GM21529 (cell line): ENCODE results near the gene SDCCAG8.
"Not testable (repeated sequence)": the region's sequence is repeated elsewhere in the genome, so short reads cannot be mapped to it uniquely, and the experiment has no call there.

Experiments
- ATAC-seq: cut with Tn5 transposase; IDR thresholded peaks from one replicate; pipeline ENCODE4 v1.9.1; 2021; ENCODE audit not compliant: unreplicated experiment

The SDCCAG8 gene

DNA sequence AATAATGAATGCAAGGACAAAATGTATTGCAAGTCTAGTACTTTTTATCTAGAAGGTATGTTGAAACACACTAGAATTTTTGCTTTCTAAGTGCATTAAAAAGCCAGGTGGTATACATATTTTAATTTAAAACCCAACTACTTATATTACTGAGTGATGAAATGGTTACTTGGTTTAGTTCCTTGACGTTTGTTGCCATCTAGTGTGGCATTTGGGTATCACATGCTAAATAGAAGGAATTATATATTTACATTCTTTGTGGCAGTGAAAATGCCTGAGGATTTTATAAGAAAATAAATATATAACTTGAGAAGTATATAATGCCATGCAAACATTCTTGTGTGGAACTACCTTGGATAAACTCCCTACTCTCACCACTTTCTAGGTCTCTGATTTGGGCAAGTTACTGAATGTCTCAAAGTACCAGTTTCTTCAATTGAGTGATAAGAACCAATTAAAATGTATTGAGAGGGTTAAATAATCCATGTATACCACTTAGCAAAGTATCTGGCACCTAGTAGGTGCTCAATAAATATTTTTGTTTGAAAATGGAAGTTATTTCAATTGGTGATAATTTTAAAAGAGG lies 69.6 kb downstream of the SDCCAG8 start:
- peak; percentile 64 for ATAC-seq

GRCh38 chr1:243332440-243332839 lies 76.6 kb downstream of the SDCCAG8 start:
- ATAC-seq, result no peak

DNA sequence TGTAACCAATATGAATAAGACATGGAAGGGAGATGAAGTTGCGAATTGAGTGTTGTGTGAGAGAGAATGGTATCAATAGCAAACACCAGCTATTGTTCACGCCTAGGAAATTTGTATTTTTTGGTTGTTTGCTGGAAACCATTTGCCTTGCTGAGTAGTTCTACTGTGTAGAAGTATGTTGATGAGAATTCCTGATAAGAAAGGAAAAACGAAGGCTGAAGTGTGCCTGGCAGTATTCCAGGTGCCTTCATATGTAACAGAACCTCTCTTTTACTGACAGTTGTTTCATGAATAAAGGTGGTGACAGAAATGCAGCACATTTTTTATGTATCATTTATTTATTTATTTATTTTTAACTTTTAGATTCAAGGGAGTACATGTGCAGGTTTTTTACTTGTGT lies 79.5 kb downstream of the SDCCAG8 start:
- no peak for ATAC-seq

DNA sequence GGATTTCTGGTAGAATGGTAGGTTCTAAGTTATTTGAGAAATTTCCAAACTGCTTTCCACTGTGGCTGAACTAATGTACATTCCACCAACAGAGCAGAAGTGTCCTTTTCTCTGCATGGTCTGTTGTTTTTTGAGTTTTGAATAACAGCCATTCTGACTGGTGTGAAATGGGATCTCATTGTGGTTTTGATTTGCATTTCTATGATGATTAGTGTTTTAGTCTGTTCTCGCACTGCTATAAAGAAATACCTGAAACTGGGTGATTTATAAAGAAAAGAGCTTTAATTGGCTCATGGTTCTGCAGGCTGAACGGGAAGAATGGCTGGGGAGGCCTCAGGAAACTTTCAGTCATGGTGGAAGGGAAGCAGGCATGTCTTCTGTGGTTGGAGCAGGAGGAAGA lies 80.3 kb downstream of the SDCCAG8 start:
- no peak for ATAC-seq

DNA sequence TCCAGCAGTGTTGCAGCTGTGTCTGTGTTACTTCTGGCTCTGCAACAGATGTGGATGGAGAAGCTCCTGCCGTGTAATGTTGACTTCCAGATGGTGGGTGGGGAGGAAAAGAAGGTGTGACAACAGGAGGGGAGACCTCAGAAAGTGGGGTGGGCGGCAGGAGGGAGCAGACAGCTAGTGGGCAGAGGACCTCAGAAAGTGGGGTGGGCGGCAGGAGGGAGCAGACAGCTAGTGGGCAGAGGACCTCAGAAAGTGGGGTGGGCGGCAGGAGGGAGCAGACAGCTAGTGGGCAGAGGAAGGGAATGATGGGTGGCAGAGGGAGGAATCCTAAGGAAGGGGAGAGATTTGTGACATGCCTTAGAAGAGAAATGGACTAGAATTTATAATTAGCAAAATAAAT lies 83.0 kb downstream of the SDCCAG8 start:
- not testable (repeated sequence) for ATAC-seq

DNA sequence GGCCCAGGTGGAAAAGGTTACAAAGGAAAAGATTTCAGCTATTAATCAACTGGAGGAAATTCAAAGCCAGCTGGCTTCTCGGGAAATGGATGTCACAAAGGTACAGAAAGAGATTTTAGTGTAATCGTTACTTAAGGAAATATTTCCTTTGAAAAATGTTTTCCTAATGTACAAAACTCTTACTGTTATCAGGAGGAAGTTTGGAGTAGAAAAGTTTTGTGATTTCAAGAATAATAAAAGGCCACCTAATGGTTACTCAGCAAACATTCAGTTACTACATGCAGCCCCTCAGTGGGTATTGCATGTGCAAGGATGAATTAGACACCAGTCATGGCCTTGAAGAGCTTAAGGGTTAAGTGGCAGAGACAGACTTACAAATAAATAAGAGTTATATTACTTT lies 85.2 kb downstream of the SDCCAG8 start:
- no peak for ATAC-seq

GRCh38 chr1:243343970-243344937 lies 88.4 kb downstream of the SDCCAG8 start:
- peak; percentile 55 for ATAC-seq

GRCh38 chr1:243345205-243345604 lies 89.4 kb downstream of the SDCCAG8 start:
- ATAC-seq, result peak; percentile 55

GRCh38 chr1:243346016-243346415 lies 90.2 kb downstream of the SDCCAG8 start:
- no peak for ATAC-seq

GRCh38 chr1:243346468-243346867 lies 90.6 kb downstream of the SDCCAG8 start:
- ATAC-seq, result no peak

DNA sequence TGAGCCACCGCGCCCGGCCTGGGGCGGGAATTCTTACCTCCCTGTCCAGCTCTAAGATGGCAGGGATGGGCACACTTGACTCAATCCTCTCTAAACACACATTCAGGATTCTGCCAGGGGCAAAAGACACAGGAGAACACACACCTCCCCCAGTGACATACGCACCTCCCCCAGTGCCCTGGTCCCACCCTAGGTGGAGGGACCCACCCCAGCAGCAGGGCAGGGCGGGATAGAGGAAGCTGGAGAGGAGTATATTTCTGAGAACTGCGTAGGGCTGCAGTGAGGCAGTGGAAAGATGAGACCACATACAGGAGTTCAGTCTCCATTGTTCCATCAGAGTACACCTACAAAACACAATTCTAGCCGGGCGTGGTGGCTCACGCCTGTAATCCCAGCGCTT lies 92.5 kb downstream of the SDCCAG8 start:
- ATAC-seq, result no peak

GRCh38 chr1:243349128-243349527 lies 93.3 kb downstream of the SDCCAG8 start:
- ATAC-seq, result no peak

GRCh38 chr1:243351337-243351736 lies 95.5 kb downstream of the SDCCAG8 start:
- ATAC-seq, result no peak

DNA sequence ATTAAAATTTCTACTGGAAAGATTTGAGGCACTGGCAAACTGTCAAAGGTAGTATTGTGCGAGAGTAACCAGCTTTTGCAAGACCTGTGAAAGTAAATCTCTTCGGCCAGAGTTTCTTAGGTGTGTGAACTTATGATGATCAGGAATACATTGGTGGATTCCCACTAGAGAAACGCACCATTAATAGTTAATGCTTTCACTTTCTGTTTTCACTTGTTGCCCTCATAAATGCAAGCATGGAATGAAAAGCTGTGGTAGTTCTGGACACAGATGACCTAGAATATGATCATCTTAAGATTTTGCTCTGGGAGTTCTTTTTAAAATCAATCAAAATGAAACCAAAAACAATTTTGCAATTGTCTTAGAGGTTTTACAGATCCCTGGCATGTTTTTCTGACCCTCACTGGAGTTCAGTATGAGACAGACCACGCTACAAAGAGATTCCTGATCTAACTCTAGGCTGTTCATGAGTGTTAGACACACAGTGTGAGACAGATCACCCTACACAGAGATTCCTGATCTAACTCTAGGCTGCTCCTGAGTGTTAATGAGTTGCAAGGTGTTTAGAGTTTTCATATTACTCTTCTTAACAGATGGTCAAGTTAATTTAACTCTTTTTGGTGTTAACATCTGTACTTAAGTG lies 98.8 kb downstream of the SDCCAG8 start:
- ATAC-seq, result peak; percentile 74

- no peak for ATAC-seq
Observed at GRCh38 chr1:243363832-243364231, 108.0 kb downstream of the SDCCAG8 start.

DNA sequence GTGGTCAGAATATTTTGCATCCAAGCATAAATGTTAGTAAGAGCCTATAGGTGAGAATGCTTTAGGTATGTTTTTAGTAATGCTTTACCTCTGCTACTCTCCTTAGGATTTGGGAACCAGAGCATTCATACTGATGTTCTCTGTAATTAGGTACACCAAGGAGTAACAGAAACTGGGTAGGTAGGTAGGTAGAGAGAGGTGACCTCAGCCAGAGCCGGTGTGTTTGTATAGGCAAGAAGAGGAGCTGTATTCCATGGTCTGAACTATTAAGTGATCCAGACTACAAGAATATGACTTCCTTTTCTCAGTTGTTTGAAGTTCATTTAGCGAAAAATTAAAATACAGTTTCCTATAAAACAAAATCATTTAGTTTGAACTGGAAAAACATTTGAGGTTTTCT lies 108.5 kb downstream of the SDCCAG8 start:
- no peak for ATAC-seq

GRCh38 chr1:243364866-243365265 lies 109.0 kb downstream of the SDCCAG8 start:
- no peak for ATAC-seq

DNA sequence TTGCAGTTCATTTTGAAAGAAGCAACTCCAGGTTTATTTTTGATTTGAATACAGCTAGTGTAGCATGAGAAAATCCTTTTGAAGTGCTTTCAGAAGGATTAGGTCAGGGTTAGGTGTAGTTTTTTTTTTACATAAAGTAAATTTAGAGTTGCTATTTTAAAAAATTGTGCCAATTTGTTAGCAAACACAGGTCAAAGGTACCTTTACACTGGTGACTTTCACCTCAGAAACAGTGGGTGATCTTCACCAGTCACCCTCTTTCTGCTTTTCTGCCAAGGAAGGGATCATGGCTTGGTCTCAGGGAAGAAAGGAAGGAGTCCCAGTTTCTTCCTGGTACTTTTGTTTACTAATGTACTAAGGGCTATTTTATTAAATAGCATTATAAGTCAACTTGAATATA lies 111.5 kb downstream of the SDCCAG8 start:
- ATAC-seq, result no peak

DNA sequence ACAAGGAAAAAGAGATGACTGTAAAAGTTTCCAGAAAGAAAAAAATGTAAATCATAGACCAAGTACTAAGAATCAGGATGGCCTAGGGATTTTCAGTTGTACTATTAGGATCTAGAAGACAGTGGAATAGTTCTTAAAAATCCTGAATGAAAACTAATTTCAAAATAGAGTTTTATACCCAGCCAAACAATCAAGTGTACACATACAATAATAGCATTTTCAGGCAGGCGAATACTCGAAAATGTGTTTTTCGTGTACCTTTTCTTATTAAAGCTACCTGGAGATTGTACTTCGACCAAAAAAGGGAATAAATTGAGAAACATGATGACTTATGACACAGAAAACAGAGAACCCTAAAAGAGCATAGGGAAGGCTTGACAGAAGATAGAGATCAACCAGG lies 118.6 kb downstream of the SDCCAG8 start:
- no peak for ATAC-seq

DNA sequence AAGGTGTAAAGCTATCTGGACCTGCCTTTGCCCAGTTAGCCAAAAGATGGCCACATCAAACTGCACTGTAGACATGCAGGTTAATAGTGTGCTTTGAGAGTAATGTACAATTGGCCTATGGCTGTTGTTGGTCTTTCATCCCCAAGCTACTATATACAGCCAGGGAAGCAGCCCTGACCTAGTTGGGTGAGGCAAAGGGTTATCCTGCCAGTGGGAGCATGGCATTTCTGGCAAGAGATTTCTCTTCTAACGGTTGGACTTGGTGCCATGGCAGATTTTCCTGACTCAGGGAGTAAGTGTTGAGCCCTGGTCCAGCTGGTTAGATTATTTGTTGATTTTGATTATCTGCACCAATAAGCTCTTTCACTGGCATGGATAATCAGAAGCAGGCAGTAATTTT lies 119.8 kb downstream of the SDCCAG8 start:
- ATAC-seq, result no peak

GRCh38 chr1:243378669-243379068 lies 122.8 kb downstream of the SDCCAG8 start:
- no peak for ATAC-seq

- ATAC-seq, result no peak
Observed at GRCh38 chr1:243379208-243379607, 123.4 kb downstream of the SDCCAG8 start.
